Hepatocyte (in vitro differentiated cells): ENCODE results near the gene SORCS2. TPM values are rescaled to one million over a fixed set of nuclear protein-coding genes. Genes with fewer than 3 reads are reported as not detected.

Source experiments
- DNase-seq: peaks from one replicate; pipeline ENCODE4 v3.0.0-alpha.2; 2016; ENCODE audit warnings: low spot score
- H2AFZ ChIP-seq: fragments of 200-600 bp; sonication (generic); 2 replicates; pipeline ENCODE4 v1.6.0; 2016; ENCODE audit warnings: antibody characterized with exemption, mild to moderate bottlenecking
- H3K27ac ChIP-seq: fragments of 200-600 bp; sonication (generic); 2 replicates; pipeline ENCODE4 v1.5.1; 2016; ENCODE audit warnings: mild to moderate bottlenecking
- H3K27me3 ChIP-seq: fragments of 200-600 bp; sonication (generic); 2 replicates; pipeline ENCODE4 v1.6.1; 2016
- H3K36me3 ChIP-seq: fragments of 200-600 bp; sonication (generic); replicated peaks from 2 replicates; pipeline ENCODE4 v1.5.1; 2016; ENCODE audit warnings: low read depth; ENCODE audit not compliant: insufficient read depth
- H3K4me1 ChIP-seq: fragments of 200-600 bp; sonication (generic); 2 replicates; pipeline ENCODE4 v1.5.1; 2016; ENCODE audit warnings: mild to moderate bottlenecking, moderate library complexity; ENCODE audit not compliant: insufficient read depth
- H3K4me2 ChIP-seq: fragments of 200-600 bp; sonication (generic); 2 replicates; pipeline ENCODE4 v1.6.0; 2016
- H3K4me3 ChIP-seq: fragments of 200-600 bp; sonication (generic); 2 replicates; pipeline ENCODE4 v1.5.1; 2016; ENCODE audit warnings: mild to moderate bottlenecking
- H3K79me2 ChIP-seq: fragments of 200-600 bp; sonication (generic); 2 replicates; pipeline ENCODE4 v1.6.0; 2017; ENCODE audit warnings: mild to moderate bottlenecking
- H3K9me2 ChIP-seq: fragments of 200-600 bp; sonication (generic); replicated peaks from 2 replicates; pipeline ENCODE4 v1.6.0; 2017; ENCODE audit warnings: mild to moderate bottlenecking; ENCODE audit not compliant: insufficient read depth
- H3K9me3 ChIP-seq: fragments of 200-600 bp; sonication (generic); 2 replicates; pipeline ENCODE4 v1.5.1; 2016; ENCODE audit warnings: low read depth, mild to moderate bottlenecking
- H4K20me1 ChIP-seq: fragments of 200-600 bp; sonication (generic); 2 replicates; pipeline ENCODE4 v1.6.0; 2016; ENCODE audit warnings: mild to moderate bottlenecking; ENCODE audit not compliant: insufficient read depth, poor library complexity, severe bottlenecking
- CTCF ChIP-seq: fragments of 200-600 bp; sonication (generic); IDR thresholded peaks from 2 replicates; pipeline ENCODE4 v1.5.1; 2016; ENCODE audit warnings: antibody characterized with exemption, mild to moderate bottlenecking; ENCODE audit not compliant: poor library complexity
- EZH2 ChIP-seq: fragments of 200-600 bp; sonication (generic); IDR thresholded peaks from 2 replicates; pipeline ENCODE4 v1.6.1; 2016; ENCODE audit warnings: antibody characterized with exemption, mild to moderate bottlenecking, borderline replicate concordance
- EZH2phosphoT487 ChIP-seq: fragments of 200-600 bp; sonication (generic); IDR thresholded peaks from one replicate; pipeline ENCODE4 v1.6.1; 2018; ENCODE audit warnings: antibody characterized with exemption, mild to moderate bottlenecking, low read depth, moderate library complexity; ENCODE audit not compliant: unreplicated experiment, severe bottlenecking
- WGBS: methylation state at CpG from one replicate; pipeline ENCODE4 v1.1.6; 2016; ENCODE audit warnings: low lambda C conversion rate; ENCODE audit errors: missing lambda C conversion rate; 5-methylcytosine and 5-hydroxymethylcytosine counted together
- polyA plus RNA-seq: library from polyadenylated mRNA; unstranded; fragments of >200 nt; fragmentation: Nextera tagmentation; extraction: Ambion mirVana; gene quantifications from 2 replicates; pipeline ENCODE4 v1.2.1, GENCODE V29; 2016
- total RNA-seq: library from RNA; depleted of rRNA; stranded (reverse); fragments of >200 nt; gene quantifications from 2 replicates; pipeline ENCODE4 v1.2.3, GENCODE V29; 2014

The SORCS2 gene
- total and polyA plus RNA-seq, 2 experiments from 2014 or later: 1.6 to 4.8 TPM

DNA sequence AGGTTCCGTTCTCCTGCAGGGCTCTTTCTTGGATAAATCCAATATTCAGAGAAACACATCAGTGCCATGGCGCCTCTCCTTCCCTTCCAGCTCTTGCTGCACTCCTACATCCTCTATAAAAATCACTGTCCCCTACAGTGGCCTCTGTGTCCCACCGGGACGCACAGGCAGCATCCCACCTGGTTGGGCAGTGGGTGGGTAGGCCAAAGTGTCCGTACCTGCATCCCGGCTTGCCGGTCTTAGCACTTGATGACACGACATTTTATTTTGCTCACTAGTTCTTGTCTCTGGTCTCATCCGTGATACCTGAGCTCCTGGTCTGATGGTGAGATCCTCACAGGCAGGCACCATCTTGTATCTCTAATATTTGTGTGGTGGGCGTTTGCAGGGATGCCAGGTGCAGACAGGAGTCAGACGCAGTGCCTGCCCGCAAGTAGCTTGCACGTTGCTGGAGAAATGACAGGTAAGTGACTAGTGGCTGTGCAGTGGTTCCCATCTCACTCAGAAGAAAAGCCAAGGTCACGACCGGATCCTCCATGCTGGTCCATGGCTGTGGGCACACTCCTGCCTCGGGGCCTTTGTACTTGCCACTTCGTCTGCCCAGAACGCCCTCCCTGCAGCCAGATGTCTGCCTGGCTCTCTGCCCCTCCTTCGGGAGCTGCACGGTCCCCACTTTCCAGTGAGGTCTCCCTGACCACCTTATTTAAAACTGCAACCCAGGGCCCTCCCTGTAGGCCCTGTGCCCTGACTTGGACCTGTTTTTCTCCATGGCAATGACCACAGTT lies 109.7 kb downstream of the SORCS2 start:
- no peaks in the 10 kb centered on the region for H3K27me3 ChIP-seq
- H3K9me2 ChIP-seq: no peaks in the 10 kb centered on the region
- H2AFZ ChIP-seq: no peak overlapping the region
- H4K20me1 ChIP-seq: no peaks in the 10 kb centered on the region
- H3K36me3 ChIP-seq: no peaks in the 10 kb centered on the region
- H3K27ac ChIP-seq: no peak overlapping the region
- H3K79me2 ChIP-seq: no peaks in the 10 kb centered on the region
- H3K4me1 ChIP-seq: peaks cover 3% of the 10 kb centered on the region
- H3K9me3 ChIP-seq: no peaks in the 10 kb centered on the region
- no peak for DNase-seq
- no peak overlapping the region for H3K4me3 ChIP-seq
- 92% methylated on average over 20 of the region's 20 CpGs for WGBS
- H3K4me2 ChIP-seq: no peak overlapping the region
- no peak for TF ChIP-seq CTCF
- no peak for TF ChIP-seq EZH2
- TF ChIP-seq EZH2phosphoT487: no peak

DNA sequence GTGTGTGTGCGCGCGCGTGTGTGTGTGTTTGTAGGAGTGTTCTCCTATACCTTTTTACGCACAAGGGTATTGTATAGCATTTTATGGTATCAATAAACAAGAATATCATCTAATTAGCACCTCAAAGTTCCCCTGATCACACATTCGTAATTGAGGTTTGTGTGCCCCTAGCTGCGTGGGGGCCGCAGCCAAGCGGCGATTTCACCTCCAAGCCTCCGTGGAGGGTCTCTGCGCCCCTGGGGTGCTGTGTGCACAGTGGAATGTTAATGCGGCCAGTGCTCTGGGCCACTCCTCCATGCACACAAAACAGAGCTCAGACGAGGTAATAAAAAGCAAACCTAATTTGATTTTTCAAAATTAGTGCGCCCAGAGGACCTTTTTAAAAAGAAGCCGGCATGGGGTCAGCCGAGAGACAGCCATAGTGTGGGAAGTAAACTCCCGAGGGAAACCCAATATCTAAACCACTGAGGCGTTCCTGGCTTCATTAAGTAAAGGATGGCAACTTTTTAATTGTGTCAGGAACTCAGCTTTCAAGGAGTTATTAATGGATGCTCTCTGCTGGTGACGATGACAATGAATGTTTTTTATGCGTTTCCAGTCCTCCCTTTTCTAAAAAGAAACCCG lies 110.6 kb downstream of the SORCS2 start:
- Histone ChIP-seq H3K27ac (no peak overlapping the region), H3K4me2 (no peak overlapping the region), H3K9me2 (no peaks in the 10 kb centered on the region), H3K4me3 (no peak overlapping the region), H2AFZ (no peak overlapping the region), H3K9me3 (no peaks in the 10 kb centered on the region), H3K36me3 (no peaks in the 10 kb centered on the region), H3K79me2 (no peaks in the 10 kb centered on the region), H3K4me1 (peaks cover 3% of the 10 kb centered on the region), H3K27me3 (no peaks in the 10 kb centered on the region), H4K20me1 (no peaks in the 10 kb centered on the region)
- 75% methylated on average over 22 of the region's 22 CpGs for WGBS
- TF ChIP-seq EZH2 (no peak), EZH2phosphoT487 (no peak), CTCF (no peak)
- DNase-seq: no peak

DNA sequence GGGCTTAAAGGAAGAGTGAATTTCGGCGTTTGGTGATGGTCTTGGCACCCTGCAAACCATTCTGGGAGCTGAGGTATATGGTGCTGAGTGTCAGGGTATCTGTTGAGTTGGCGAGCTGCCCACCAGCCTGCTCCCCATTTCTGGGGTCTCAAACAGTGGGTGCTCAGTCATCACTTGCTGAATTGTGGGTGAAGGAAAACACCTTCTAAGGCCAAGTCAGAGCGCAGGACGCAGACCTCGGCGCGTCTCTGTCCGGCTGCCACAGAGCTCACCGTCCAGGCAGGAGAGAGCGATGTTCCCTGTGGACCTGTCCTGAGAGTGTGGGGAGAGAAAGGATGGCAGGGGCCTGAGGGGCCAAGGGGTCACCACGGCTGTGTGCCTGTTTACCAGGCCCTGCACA lies 111.2 kb downstream of the SORCS2 start:
- H3K27ac ChIP-seq: no peak overlapping the region
- 94% methylated on average over 12 of the region's 12 CpGs for WGBS
- no peaks in the 10 kb centered on the region for H3K9me3 ChIP-seq
- H4K20me1 ChIP-seq: no peaks in the 10 kb centered on the region
- no peaks in the 10 kb centered on the region for H3K36me3 ChIP-seq
- H3K9me2 ChIP-seq: no peaks in the 10 kb centered on the region
- no peak overlapping the region for H3K4me2 ChIP-seq
- H3K27me3 ChIP-seq: no peaks in the 10 kb centered on the region
- TF ChIP-seq EZH2phosphoT487 (no peak), CTCF (no peak), EZH2 (no peak)
- no peak overlapping the region for H2AFZ ChIP-seq
- H3K79me2 ChIP-seq: no peaks in the 10 kb centered on the region
- peaks cover 3% of the 10 kb centered on the region for H3K4me1 ChIP-seq
- no peak for DNase-seq
- no peak overlapping the region for H3K4me3 ChIP-seq
